ENCODE data around the gene CSNK1A1.
"Not testable (repeated sequence)": the region's sequence is repeated elsewhere in the genome, so short reads cannot be mapped to it uniquely, and the experiment has no call there.

The CSNK1A1 gene

GRCh38 chr5:149551227-149552037, at the start of gene CSNK1A1:
Gene CSNK1A1 (minus strand): TSS chr5:149551439. CDS start chr5:149550964, 475 bp downstream.
- no peaks in the 10 kb centered on the region for H3K4me1 ChIP-seq (ENCODE audit: insufficient read depth, insufficient read length)
- peak within 1 kb of the TSS; percentile 94 for H3K4me3 ChIP-seq (ENCODE audit: insufficient read length, low read depth)
- peak within 1 kb of the TSS; percentile 98 for H3K9ac ChIP-seq (ENCODE audit: insufficient read length, low read depth)
- no peaks in the 10 kb centered on the region for H3K9me3 ChIP-seq (ENCODE audit: insufficient read depth, low read length)
- peak; percentile 93 for DNase-seq (ENCODE audit: low read depth, low spot score)
- H3K36me3 ChIP-seq (ENCODE audit: insufficient read depth, insufficient read length, low read length): peaks cover 41% of the 10 kb centered on the region
- TF ChIP-seq YY1 (IDR thresholded peaks at IDR 0.05; ENCODE audit: insufficient read depth, insufficient read length) (peak; percentile 71), ZNF274 (IDR thresholded peaks at IDR 0.05; ENCODE audit: low read depth, low read length) (no peak)
- H3K27me3 ChIP-seq (ENCODE audit: insufficient read depth, insufficient read length): no peaks in the 10 kb centered on the region

- Histone ChIP-seq H3K9me3 (ENCODE audit: insufficient read depth, low read length) (no peaks in the 10 kb centered on the region), H3K4me1 (ENCODE audit: insufficient read depth, insufficient read length) (no peaks in the 10 kb centered on the region), H3K4me3 (ENCODE audit: insufficient read length, low read depth) (no peak overlapping the region), H3K27me3 (ENCODE audit: insufficient read depth, insufficient read length) (no peaks in the 10 kb centered on the region), H3K9ac (ENCODE audit: insufficient read length, low read depth) (no peak overlapping the region), H3K36me3 (ENCODE audit: insufficient read depth, insufficient read length, low read length) (no peaks in the 10 kb centered on the region)
- TF ChIP-seq YY1 (IDR thresholded peaks at IDR 0.05; ENCODE audit: insufficient read depth, insufficient read length) (no peak), ZNF274 (IDR thresholded peaks at IDR 0.05; ENCODE audit: low read depth, low read length) (no peak), SUZ12 (IDR thresholded peaks at IDR 0.05; ENCODE audit: extremely low read depth, insufficient read depth, insufficient read length) (no peak)
- no peak for DNase-seq (ENCODE audit: low read depth, low spot score)
Observed at GRCh38 chr5:149600932-149601331, 49.7 kb upstream of the CSNK1A1 start.

DNA sequence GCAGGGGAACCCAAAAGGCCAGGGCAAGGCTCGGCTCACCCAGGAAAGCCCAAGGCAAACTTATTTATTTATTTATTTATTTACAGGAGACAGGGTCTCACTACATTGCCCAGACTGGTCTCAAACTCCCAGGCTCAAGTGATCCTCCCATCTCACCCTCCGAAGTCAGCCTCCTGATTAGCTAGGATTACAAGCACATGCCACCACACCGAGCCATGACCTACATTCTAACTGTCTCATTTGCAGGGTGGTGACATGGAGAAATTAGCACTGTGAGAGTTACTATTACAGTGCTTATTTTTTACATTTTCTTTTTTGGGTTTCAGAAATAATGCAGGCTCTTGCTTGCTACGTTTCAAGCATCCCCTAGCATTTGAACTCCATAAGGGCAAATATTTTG, 48.1 kb upstream of the CSNK1A1 start:
- H3K27me3 ChIP-seq (ENCODE audit: insufficient read depth, insufficient read length): no peaks in the 10 kb centered on the region
- no peak overlapping the region for H3K4me3 ChIP-seq (ENCODE audit: insufficient read length, low read depth)
- no peak overlapping the region for H3K9ac ChIP-seq (ENCODE audit: insufficient read length, low read depth)
- no peaks in the 10 kb centered on the region for H3K36me3 ChIP-seq (ENCODE audit: insufficient read depth, insufficient read length, low read length)
- no peak for DNase-seq (ENCODE audit: low read depth, low spot score)
- TF ChIP-seq ZNF274 (IDR thresholded peaks at IDR 0.05; ENCODE audit: low read depth, low read length) (no peak), SUZ12 (IDR thresholded peaks at IDR 0.05; ENCODE audit: extremely low read depth, insufficient read depth, insufficient read length) (no peak), YY1 (IDR thresholded peaks at IDR 0.05; ENCODE audit: insufficient read depth, insufficient read length) (no peak)
- H3K4me1 ChIP-seq (ENCODE audit: insufficient read depth, insufficient read length): no peaks in the 10 kb centered on the region
- no peaks in the 10 kb centered on the region for H3K9me3 ChIP-seq (ENCODE audit: insufficient read depth, low read length)

- no peak for DNase-seq (ENCODE audit: low read depth, low spot score)
- H3K9me3 ChIP-seq (ENCODE audit: insufficient read depth, low read length): no peaks in the 10 kb centered on the region
- no peak overlapping the region for H3K9ac ChIP-seq (ENCODE audit: insufficient read length, low read depth)
- no peak overlapping the region for H3K4me3 ChIP-seq (ENCODE audit: insufficient read length, low read depth)
- no peaks in the 10 kb centered on the region for H3K36me3 ChIP-seq (ENCODE audit: insufficient read depth, insufficient read length, low read length)
- TF ChIP-seq ZNF274 (IDR thresholded peaks at IDR 0.05; ENCODE audit: low read depth, low read length) (no peak), SUZ12 (IDR thresholded peaks at IDR 0.05; ENCODE audit: extremely low read depth, insufficient read depth, insufficient read length) (no peak), YY1 (IDR thresholded peaks at IDR 0.05; ENCODE audit: insufficient read depth, insufficient read length) (no peak)
- H3K27me3 ChIP-seq (ENCODE audit: insufficient read depth, insufficient read length): no peaks in the 10 kb centered on the region
- no peaks in the 10 kb centered on the region for H3K4me1 ChIP-seq (ENCODE audit: insufficient read depth, insufficient read length)
Observed at GRCh38 chr5:149598966-149599365, 47.7 kb upstream of the CSNK1A1 start.

DNA sequence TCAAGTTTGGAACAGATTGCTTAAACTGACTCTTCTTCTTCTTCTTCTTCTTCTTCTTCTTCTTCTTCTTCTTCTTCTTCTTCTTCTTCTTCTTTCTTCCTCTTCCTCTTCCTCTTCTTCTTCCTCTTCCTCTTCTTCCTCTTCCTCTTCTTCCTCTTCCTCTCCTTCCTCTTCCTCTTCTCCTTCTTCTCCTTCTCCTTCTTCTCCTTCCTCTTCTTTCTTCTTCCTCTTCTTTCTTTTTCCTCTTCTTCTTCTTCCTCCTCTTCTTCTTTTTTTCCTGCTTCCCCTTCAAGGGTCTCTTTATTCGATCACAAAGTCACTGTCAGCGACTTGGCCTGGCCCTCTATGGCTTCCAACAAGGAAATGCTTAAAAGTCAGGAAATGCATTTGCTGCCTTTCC, 47.0 kb upstream of the CSNK1A1 start:
- H3K9ac ChIP-seq (ENCODE audit: insufficient read length, low read depth); H3K9me3 ChIP-seq (ENCODE audit: insufficient read depth, low read length); H3K4me3 ChIP-seq (ENCODE audit: insufficient read length, low read depth); H3K4me1 ChIP-seq (ENCODE audit: insufficient read depth, insufficient read length); H3K27me3 ChIP-seq (ENCODE audit: insufficient read depth, insufficient read length); H3K36me3 ChIP-seq (ENCODE audit: insufficient read depth, insufficient read length, low read length); DNase-seq (ENCODE audit: low read depth, low spot score): not testable (repeated sequence)

DNA sequence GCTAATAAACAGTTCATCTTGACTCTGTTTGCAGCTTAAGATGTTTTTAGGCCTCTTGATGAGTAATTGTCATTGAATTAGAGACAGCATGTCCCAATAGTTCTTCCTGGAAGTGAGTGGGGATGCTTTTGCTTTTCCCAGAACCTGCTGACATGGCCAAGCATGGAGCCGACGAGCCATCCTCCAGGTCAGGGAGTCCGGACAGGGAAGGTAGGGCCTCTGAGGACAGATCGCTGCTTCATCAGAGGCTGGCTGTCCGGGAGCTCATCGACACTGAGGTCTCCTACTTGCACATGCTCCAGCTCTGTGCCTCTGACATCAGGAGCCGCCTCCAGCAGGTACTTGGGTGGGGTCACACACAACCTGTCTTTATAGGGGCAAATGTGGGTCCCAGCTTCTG, 46.4 kb upstream of the CSNK1A1 start:
- Histone ChIP-seq H3K27me3 (ENCODE audit: insufficient read depth, insufficient read length) (no peaks in the 10 kb centered on the region), H3K9ac (ENCODE audit: insufficient read length, low read depth) (no peak overlapping the region), H3K4me1 (ENCODE audit: insufficient read depth, insufficient read length) (no peaks in the 10 kb centered on the region), H3K4me3 (ENCODE audit: insufficient read length, low read depth) (no peak overlapping the region), H3K36me3 (ENCODE audit: insufficient read depth, insufficient read length, low read length) (no peaks in the 10 kb centered on the region), H3K9me3 (ENCODE audit: insufficient read depth, low read length) (no peaks in the 10 kb centered on the region)
- TF ChIP-seq SUZ12 (IDR thresholded peaks at IDR 0.05; ENCODE audit: extremely low read depth, insufficient read depth, insufficient read length) (no peak), YY1 (IDR thresholded peaks at IDR 0.05; ENCODE audit: insufficient read depth, insufficient read length) (no peak), ZNF274 (IDR thresholded peaks at IDR 0.05; ENCODE audit: low read depth, low read length) (no peak)
- no peak for DNase-seq (ENCODE audit: low read depth, low spot score)

- Histone ChIP-seq H3K27me3 (ENCODE audit: insufficient read depth, insufficient read length) (no peaks in the 10 kb centered on the region), H3K9ac (ENCODE audit: insufficient read length, low read depth) (no peak overlapping the region), H3K4me3 (ENCODE audit: insufficient read length, low read depth) (no peak overlapping the region), H3K36me3 (ENCODE audit: insufficient read depth, insufficient read length, low read length) (no peaks in the 10 kb centered on the region), H3K9me3 (ENCODE audit: insufficient read depth, low read length) (no peaks in the 10 kb centered on the region), H3K4me1 (ENCODE audit: insufficient read depth, insufficient read length) (no peaks in the 10 kb centered on the region)
- TF ChIP-seq ZNF274 (IDR thresholded peaks at IDR 0.05; ENCODE audit: low read depth, low read length): no peak
- TF ChIP-seq YY1 (IDR thresholded peaks at IDR 0.05; ENCODE audit: insufficient read depth, insufficient read length): no peak
- TF ChIP-seq SUZ12 (IDR thresholded peaks at IDR 0.05; ENCODE audit: extremely low read depth, insufficient read depth, insufficient read length): no peak
- DNase-seq (ENCODE audit: low read depth, low spot score): no peak
Observed at GRCh38 chr5:149596712-149597111, 45.5 kb upstream of the CSNK1A1 start.

GRCh38 chr5:149595105-149595504, 43.9 kb upstream of the CSNK1A1 start:
- not testable (repeated sequence) for H3K4me1 ChIP-seq (ENCODE audit: insufficient read depth, insufficient read length); DNase-seq (ENCODE audit: low read depth, low spot score); H3K27me3 ChIP-seq (ENCODE audit: insufficient read depth, insufficient read length); H3K9me3 ChIP-seq (ENCODE audit: insufficient read depth, low read length); H3K4me3 ChIP-seq (ENCODE audit: insufficient read length, low read depth); H3K36me3 ChIP-seq (ENCODE audit: insufficient read depth, insufficient read length, low read length); H3K9ac ChIP-seq (ENCODE audit: insufficient read length, low read depth)

Data from NT2/D1 (cell line).